Activated CD8-positive, alpha-beta memory T cell treated with anti-CD3 and anti-CD28 coated beads, Interleukin-2, amount 50 U/mL, for 24 hours (primary cell): ENCODE data around the gene GBX2.

Experiments used
- DNase-seq: peaks from one replicate; pipeline ENCODE4 v3.0.0-alpha.2; 2020; ENCODE audit errors: extremely low read depth

Gene GBX2

DNA sequence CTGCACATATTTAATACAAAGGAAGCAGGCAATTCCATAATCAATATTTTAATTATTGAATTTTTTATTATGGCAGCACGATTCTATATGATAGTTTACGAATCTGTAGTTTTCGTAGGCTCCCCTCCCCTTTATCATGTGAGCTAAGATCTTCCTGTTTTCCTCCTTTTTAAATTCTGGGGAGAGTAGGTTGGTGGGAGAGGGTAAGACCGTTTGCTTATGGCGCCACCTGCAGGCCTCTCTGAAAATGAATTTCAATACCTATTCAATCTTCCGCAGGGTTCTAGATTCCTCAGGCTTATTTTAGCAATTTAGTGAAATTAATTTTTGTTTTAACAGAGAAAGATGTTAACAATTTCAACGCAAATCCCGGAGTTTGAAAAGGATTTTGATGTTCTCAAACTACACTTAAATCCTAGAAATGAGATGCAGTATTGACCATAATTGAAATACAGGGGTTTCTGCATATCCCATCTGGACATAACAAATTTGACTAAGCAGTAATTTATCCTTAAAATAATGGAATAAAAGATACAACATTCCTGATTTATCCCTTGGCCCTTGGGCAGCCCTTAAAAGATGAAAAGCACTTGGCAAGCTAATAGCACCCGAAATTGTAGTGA is 12.8 kb upstream of the GBX2 start:
- DNase-seq = no peak

- no peak for DNase-seq
Observed at GRCh38 chr2:236180076-236180816, 12.1 kb upstream of the GBX2 start.

- no peak for DNase-seq
Observed at GRCh38 chr2:236179236-236180075, 11.3 kb upstream of the GBX2 start.

- no peak for DNase-seq
Observed at GRCh38 chr2:236178890-236179235, 10.7 kb upstream of the GBX2 start.

GRCh38 chr2:236177967-236178889 is 10.0 kb upstream of the GBX2 start:
- DNase-seq = no peak

DNA sequence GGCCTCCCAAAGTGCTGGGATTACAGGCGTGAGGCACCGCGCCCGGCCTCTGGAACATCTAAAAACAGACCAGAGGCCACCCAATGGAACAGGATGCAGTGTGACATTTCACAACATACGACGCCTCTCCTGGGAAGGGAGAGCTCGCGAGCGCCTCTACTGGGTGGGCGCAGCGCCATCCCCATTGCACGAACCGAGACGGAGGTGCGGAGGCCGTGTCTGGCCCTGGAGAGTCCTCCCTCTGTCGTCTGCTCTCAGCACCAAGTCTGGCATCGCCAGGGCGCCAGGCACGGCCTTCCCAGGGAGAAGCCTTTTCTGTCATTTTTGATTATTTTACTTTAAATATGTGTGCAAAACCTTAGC is 9.4 kb upstream of the GBX2 start:
- no peak for DNase-seq

DNA sequence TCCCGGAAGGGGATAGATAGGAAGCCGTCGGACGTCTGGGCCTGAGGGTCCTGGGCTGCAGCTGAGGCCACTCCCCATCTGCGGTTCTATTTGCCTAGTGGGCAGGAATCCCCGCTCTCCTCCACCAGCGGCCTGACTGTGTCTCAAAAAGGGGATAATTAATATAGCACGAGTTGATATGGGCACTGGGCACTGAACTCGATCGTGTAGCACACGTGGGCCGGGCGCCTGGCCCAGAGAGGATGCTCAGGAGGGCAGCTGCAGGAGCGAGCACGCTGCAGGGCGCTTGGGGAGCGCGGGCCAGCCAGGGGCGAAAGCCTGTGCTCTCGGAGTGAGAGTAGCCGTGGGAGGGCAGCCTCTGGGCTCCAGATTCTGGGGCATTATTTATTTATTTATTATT is 8.8 kb upstream of the GBX2 start:
- DNase-seq = no peak

- DNase-seq = no peak
Observed at GRCh38 chr2:236176417-236176816, 8.2 kb upstream of the GBX2 start.

DNA sequence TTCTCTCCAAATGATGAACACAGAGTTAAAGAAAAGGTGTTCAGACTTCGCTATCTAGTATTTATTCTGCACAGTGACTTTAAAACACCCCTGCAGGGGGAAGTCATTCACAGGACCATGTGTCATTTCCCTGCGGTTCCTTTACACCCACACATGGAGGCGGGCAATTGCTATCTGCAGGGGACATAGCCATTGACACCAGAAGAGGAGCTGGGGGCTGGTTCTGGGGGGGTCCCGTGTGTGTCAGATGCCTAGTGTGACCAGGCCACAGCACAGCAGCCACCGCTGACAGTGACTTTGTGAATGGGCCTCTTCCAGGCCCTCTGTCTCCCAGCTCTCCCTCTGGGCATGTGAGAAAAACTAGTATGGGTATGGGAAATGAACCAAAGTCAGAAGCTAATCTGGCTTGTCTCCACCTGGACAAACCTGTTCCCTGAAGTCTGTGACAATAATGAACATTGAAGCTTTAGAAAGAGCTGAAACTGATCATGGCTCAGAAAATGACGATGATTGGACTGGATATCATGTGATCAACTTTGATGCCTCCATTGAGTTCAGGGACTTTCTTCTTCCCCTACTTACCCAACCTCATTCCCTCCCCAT is 7.5 kb upstream of the GBX2 start:
- no peak for DNase-seq

DNA sequence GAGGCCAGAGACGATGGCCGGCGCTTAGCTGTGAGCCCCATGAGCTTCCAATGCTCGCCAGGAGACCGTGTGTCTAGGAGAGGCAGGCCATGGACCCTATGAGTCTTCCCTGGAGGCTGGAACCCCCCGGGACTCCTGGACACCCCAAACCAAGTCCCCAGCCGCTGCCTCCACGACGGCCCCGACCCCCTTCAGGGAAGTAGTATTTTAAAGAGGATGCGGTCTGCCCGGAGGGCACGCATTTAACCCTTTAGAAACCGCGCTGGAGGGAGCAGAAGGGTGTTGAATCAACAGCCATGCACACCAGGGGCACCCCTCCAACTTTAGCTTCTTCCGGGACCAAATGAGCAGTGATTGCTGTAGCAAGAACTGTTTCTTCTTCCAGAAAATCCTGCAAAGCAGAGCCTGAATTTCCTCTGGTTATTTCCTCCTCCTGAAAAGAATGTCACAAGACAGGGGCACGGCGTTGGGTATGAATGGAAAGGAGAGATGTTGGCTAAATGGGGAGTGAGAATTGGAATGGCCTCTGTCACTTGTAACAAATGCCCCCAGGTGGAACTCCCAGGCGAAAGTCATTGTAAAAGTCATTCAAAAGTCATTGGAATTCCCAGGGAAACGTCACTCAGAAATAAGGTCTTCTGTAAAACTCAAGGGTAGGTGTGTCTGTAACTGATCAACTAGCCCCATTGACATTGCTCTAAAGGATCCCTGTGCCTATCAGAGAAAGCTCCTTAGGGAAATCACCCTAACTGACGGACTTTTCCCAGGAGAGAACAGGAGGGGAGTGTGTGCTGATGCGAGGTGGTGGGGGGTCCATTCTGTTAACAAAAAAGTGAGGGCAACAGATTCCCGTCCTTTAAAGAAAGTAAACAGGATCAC is 5.8 kb upstream of the GBX2 start:
- no peak for DNase-seq

GRCh38 chr2:236173036-236173728 is 5.0 kb upstream of the GBX2 start:
- DNase-seq = no peak

DNA sequence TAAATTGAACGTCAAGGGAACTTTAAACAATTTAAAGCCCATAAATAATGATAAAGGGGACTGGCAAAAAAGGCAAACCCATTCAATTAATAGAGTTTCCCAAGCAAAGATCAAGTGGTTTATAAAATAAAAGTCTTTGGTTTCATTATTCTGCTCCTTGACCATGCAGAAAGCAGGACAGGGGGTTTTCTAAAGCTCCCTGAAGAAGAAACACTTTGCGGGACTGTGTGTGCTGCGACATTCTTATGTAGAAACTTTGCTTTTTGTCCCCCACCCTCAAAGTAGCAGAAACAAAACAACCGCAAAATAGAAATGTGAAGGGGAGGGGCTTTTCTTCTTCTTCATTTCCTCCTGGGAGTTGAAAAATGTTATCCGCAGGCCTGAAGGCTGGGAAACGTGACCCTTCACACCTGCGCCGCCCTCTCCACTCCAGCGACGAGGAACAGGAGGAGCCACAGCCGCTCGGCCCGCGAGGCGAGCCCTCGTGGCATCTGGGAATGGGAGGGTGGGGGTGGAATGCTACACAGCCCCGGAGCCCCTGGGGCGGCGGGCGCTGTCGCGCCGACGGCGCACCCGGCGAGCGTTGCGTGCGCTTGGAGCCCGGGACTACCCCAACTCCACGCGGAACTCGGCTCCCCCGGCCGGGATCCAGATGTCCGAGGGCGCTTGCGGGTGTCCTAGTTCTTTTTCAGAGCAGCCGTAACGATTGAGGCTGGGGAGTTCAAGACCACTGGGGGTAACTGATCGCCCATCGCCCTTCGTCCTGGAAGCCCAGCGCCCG is 4.3 kb upstream of the GBX2 start:
- DNase-seq = no peak

DNA sequence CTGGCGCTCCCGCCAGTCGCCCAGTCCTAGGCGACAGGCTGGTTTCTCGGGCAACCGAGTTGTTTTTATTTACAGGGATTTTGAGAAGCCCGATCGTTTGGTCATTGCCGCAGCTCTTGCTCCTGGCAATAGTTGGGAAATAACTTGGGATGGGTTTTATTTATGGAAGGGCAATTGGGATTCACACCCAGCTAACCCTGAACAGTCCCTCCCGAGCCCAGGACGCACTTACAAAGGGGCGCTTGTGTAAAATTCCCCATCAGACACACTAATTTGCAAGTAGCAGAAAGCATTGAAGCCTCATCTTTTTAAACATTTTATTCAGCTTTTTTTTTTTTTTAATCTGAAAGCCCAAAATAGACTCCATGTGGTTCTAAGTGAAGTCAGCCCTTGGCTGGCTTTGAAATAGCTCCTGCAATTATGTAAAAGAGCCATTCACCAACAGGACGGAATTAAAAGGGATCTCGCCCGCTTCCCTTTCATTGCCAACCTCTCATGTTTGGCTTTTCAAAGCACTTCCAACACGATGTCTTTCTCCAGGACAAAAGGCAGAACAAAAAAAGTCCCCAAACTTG is 3.6 kb upstream of the GBX2 start:
- no peak for DNase-seq

DNA sequence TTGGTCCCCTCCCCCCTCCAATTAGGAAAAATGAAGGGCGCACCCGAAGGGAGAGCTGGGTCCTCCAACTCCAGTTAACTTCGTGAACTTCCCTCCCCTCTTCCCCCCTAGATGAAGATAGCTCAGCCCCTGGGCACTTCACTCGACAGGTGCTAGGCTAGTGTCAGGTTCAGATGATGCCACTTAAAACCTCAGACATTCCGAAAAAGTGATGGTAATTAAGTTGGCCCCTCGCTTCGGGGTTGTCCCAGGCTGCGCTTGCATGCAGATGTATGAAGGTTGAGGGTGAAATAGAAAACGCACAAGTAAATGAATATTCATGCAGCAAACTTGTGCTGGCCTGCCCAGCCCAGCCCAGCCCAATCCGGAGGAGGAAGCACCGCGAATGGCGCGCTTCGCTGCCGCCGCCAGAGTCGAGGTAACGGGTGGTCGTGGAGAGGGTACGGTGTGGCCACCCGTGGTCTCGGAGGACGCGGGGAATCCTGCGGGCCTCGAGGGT is 3.0 kb upstream of the GBX2 start:
- no peak for DNase-seq

DNA sequence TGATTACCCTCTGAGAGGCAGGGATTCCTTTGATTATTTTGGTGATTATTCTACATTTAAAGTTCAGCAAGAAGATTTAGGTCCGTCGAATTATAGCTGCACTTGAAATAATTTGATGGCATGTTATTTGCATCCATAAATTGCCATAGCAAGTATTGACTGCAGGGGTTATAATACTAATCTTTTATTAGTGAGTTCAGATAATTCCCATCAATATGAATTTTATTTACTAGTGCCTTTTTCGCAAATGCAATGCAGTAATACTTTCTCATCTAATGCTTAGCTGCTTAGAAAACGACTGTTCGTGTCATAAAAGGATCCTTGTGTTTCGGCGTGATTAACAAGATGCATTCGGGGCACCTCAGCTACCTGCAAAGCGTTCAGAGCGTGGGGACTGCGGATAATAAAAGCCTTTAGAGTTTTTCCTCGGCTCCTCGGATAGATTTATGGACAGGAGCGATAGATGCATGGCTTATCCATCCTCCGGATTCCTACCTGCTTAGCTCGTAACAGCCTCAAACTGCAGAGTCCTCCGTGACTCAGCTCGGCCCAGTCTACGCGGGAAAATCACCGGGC is 2.5 kb upstream of the GBX2 start:
- DNase-seq = no peak

- DNase-seq = no peak
Observed at GRCh38 chr2:236169741-236170589, 1.8 kb upstream of the GBX2 start.

GRCh38 chr2:236169151-236169721 is 1.1 kb upstream of the GBX2 start:
- no peak for DNase-seq
